GM15510 (cell line): ENCODE measurements around the gene UBL7.
A peak's percentile ranks its signal among the peaks of the same experiment; 100 is the strongest.

ENCODE experiments used
- POLR2A ChIP-seq: IDR thresholded peaks from 3 replicates; pipeline ENCODE4 v1.6.1; 2011; ENCODE audit warnings: borderline replicate concordance; ENCODE audit not compliant: insufficient read length; ENCODE audit errors: extremely low read depth

The UBL7 gene

DNA sequence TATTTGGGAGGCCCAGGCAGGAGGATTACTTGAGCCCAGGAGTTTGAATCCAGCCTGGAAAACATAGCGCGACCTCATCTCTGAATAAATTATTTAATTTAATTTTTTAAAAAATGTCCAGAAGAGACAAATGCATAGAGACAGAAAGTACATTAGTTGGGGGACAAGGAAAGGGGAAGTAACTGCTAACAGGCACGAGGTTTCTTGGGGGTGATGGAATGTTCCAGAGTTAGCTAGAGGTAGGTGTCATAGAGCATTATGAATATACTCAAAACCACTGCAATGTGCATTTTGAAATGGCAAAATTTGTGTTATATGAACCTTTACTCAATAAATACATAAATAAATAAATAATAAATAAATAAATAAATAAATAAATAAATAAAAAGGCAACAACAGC lies 61.9 kb downstream of the UBL7 start:
- no peak for TF ChIP-seq POLR2A

DNA sequence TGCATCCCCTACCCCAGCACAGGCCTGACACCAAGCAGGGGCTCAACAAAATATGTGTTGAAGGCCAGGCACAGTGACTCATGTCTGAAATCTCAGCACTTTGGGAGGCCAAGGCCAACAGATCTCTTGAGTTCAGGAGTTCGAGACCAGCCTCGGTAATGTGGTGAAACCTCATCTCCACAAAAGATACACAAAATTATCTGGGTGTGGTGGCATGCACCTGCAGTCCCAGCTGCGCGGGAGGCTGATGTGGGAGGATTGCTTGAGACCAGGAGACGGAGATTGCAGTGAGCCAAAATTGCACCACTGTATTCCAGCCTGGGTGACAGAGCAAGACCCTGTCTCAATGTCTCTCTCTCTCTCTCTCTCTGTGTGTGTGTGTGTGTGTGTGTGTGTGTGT lies 62.8 kb downstream of the UBL7 start:
- no peak for TF ChIP-seq POLR2A

GRCh38 chr15:74397239-74398068 lies 63.5 kb downstream of the UBL7 start:
- no peak for TF ChIP-seq POLR2A

DNA sequence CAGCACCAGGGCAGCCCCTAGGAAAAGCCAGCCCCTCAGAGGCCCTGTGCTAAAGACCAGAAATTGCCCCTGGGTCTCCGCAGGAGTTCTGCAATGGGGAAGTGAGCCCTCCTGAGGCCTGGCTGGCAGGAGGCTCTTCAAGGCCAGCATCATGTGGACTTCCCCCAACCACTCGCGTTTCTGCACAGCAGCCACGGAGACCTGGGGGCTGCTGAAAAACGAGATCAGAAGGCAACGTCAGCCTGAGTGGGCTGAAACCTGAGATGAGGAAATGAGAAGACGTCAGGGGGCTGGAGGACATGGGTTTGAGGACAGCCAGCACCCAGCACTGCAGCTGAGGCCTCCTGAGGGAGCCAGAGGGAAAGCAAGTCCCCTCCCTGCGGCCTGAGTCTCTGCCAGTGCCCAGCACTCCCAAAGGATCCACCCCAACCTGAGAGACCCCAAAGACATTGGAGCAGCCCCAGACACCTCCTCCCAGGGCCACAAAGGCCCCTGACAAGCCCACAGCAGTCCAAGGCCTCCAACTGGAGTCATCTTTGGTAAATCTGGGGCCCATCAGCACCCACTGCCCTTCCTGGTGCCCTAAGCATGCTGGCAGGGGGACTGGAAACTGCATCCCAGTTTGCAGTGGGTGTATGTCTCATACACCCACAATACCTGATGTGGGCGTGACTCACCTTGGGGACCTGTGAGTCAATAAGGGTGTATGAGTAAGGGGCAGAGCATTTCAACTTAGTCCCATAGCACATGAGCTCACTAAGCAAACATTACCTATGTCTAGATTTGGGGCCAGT lies 64.3 kb downstream of the UBL7 start:
- TF ChIP-seq POLR2A: peak; percentile 44

DNA sequence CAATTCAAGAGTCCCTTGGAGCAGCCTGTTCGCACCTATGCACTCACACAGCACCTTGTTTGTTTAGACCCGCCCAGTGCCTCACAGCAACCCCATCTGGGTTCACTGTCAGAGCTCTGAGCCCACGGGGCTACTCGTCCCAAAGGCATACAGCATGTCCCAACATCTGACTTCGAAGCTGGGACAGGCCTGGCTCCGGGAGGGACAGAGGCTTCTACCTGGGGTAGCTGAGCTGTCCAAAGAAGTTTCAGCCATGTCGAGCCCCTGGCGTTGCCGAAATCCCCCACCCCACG lies 64.9 kb downstream of the UBL7 start:
- no peak for TF ChIP-seq POLR2A
